SU-DHL-6 (cell line): ENCODE measurements around the gene NSMCE3.

Experiments used
- H2AFZ ChIP-seq: fragments of 200-600 bp; sonication (generic); 2 replicates; pipeline ENCODE4 v1.6.1; 2014; ENCODE audit warnings: low read depth, mild to moderate bottlenecking, moderate library complexity, mixed read lengths, antibody characterized with exemption, low read length; ENCODE audit not compliant: severe bottlenecking
- H3F3A ChIP-seq: fragments of 200-600 bp; shearing (Covaris generic); 2 replicates; pipeline ENCODE4 v1.6.0; 2016; ENCODE audit warnings: antibody characterized with exemption, mild to moderate bottlenecking; ENCODE audit not compliant: insufficient read depth
- H3K27ac ChIP-seq: fragments of 200-600 bp; sonication (generic); 2 replicates; pipeline ENCODE4 v1.5.1; 2016; ENCODE audit warnings: low read depth, mild to moderate bottlenecking, low read length, moderate library complexity, mixed read lengths
- H3K27me3 ChIP-seq: fragments of 200-600 bp; sonication (generic), shearing (Covaris generic); 2 replicates; pipeline ENCODE4 v1.6.0; 2014; ENCODE audit warnings: mild to moderate bottlenecking, low read length
- H3K36me3 ChIP-seq: fragments of 200-600 bp; sonication (generic); 2 replicates; pipeline ENCODE4 v1.6.1; 2014; ENCODE audit warnings: mild to moderate bottlenecking, low read length, mixed read lengths
- H3K4me2 ChIP-seq: fragments of 300-600, 200-600 bp; shearing (Covaris generic), sonication (generic); 2 replicates; pipeline ENCODE4 v1.6.0; 2014; ENCODE audit warnings: low read length, low read depth, mild to moderate bottlenecking; ENCODE audit not compliant: poor library complexity, severe bottlenecking
- H3K4me3 ChIP-seq: fragments of 200-600 bp; sonication (generic); 2 replicates; pipeline ENCODE4 v1.5.1; 2014; ENCODE audit warnings: antibody characterized with exemption, low read length, mild to moderate bottlenecking, mixed read lengths; ENCODE audit not compliant: insufficient read depth, poor library complexity, severe bottlenecking
- H3K79me2 ChIP-seq: fragments of 200-600 bp; sonication (generic); 2 replicates; pipeline ENCODE4 v1.6.1; 2014; ENCODE audit warnings: mild to moderate bottlenecking, low read length, moderate library complexity; ENCODE audit not compliant: insufficient read depth
- H3K9ac ChIP-seq: fragments of 200-600 bp; sonication (generic); 2 replicates; pipeline ENCODE4 v1.7.0; 2014; ENCODE audit warnings: mild to moderate bottlenecking, low read length
- H3K9me2 ChIP-seq: fragments of 200-600 bp; sonication (generic); replicated peaks from 2 replicates; pipeline ENCODE4 v1.6.1; 2014; ENCODE audit warnings: low read length; ENCODE audit not compliant: insufficient read depth
- H3K9me3 ChIP-seq: fragments of 200-600 bp; sonication (generic); 2 replicates; pipeline ENCODE4 v1.6.1; 2014; ENCODE audit warnings: low read length, mixed read lengths; ENCODE audit not compliant: insufficient read depth
- H4K20me1 ChIP-seq: fragments of 200-600 bp; sonication (generic); 2 replicates; pipeline ENCODE4 v1.6.1; 2014; ENCODE audit warnings: low read depth, mild to moderate bottlenecking, antibody characterized with exemption, low read length, moderate library complexity, mixed read lengths
- EZH2phosphoT487 ChIP-seq: fragments of 200-600 bp; sonication (generic), shearing (Covaris generic); conservative IDR thresholded peaks from 2 replicates; pipeline ENCODE4 v1.6.1; 2018; ENCODE audit warnings: mild to moderate bottlenecking, antibody characterized with exemption, low read length, moderate library complexity, mixed read lengths
- TF ChIP-seq, protein P1 (sequence below): fragments of 200-600 bp; sonication (generic); IDR thresholded peaks from one replicate; pipeline ENCODE4 v1.5.1; 2017; ENCODE audit warnings: antibody characterized with exemption, mild to moderate bottlenecking, low read length, moderate library complexity; ENCODE audit not compliant: insufficient read depth, poor library complexity, severe bottlenecking

The NSMCE3 gene

DNA sequence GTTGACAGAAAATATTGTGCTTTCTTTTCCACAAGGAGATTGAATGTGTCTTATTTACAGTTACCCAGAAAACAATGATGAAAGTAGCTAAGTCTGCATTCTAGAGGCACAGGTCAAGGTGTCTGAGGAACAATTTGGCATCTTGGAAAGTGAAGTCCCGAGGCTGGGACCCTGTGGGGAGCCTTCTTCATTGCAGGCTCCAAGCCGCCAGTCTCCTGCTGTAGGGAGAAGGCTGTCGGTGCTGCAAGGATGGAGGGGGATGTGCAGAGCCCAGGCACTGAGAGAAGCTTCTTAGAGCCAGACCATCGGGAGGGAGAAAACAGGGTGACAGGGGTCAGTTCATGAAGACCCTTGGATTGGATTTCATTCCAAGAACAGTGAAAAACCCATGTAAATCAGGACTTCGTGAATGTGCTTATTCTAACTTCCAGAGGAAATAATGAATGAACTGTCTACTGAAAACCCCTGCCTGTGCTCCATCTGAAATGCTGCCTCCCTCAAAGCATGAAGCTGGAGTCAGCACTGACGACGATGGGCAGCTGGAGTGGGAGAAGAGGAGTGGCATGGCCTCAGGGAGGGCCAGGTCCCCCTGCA is 25.2 kb upstream of the NSMCE3 start:
- Histone ChIP-seq H3K27ac (no peak overlapping the region), H3K27me3 (no peaks in the 10 kb centered on the region), H3K79me2 (no peaks in the 10 kb centered on the region), H3K9ac (no peak overlapping the region), H2AFZ (no peak overlapping the region), H3K36me3 (no peaks in the 10 kb centered on the region), H3K9me2 (no peaks in the 10 kb centered on the region), H3K4me2 (no peak overlapping the region), H4K20me1 (no peaks in the 10 kb centered on the region), H3K9me3 (no peaks in the 10 kb centered on the region), H3K4me3 (no peak overlapping the region), H3F3A (no peaks in the 10 kb centered on the region)
- no peak for TF ChIP-seq EZH2phosphoT487
- TF ChIP-seq, protein P1, sequence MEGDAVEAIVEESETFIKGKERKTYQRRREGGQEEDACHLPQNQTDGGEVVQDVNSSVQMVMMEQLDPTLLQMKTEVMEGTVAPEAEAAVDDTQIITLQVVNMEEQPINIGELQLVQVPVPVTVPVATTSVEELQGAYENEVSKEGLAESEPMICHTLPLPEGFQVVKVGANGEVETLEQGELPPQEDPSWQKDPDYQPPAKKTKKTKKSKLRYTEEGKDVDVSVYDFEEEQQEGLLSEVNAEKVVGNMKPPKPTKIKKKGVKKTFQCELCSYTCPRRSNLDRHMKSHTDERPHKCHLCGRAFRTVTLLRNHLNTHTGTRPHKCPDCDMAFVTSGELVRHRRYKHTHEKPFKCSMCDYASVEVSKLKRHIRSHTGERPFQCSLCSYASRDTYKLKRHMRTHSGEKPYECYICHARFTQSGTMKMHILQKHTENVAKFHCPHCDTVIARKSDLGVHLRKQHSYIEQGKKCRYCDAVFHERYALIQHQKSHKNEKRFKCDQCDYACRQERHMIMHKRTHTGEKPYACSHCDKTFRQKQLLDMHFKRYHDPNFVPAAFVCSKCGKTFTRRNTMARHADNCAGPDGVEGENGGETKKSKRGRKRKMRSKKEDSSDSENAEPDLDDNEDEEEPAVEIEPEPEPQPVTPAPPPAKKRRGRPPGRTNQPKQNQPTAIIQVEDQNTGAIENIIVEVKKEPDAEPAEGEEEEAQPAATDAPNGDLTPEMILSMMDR = no peak

DNA sequence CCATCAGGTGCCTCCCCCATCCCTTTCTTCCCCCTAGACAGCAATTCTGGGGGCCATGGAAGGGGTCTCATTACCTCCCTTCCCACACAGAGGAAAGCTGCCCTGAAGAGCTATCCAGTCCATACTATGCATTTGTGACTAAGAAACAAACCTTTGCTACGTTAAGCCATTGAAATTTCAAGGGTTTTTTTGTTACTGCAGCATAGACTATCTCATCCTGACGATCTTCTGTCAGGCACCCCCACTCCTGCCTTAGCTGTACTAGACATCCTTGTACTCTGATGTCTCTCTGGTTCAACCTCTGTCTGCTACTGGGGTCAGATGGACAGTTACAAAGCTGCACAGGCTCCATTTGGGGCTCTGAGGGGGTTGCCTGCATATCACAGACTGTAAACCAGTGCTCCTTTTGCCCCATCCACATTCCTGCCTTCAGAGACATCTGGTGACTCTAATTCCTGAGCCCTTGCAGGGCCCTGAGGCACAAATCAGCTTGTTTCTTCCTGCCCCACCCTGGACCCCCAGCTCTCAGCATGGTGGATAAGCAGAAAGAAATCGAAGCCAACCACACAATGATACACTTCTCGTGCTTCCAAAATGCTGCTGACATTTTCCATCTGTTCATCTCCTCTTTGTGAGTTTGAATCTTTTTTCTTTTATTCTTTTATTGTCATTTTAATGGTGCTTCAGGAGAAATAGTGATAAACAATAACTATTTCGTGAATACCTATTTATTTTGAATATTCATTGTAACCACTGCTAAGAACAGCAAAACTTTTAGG is 21.6 kb upstream of the NSMCE3 start:
- H4K20me1 ChIP-seq = no peaks in the 10 kb centered on the region
- H3K36me3 ChIP-seq = no peaks in the 10 kb centered on the region
- H3F3A ChIP-seq = no peaks in the 10 kb centered on the region
- TF ChIP-seq, protein P1 = no peak
- no peak for TF ChIP-seq EZH2phosphoT487
- no peaks in the 10 kb centered on the region for H3K9me2 ChIP-seq
- H3K27me3 ChIP-seq = no peaks in the 10 kb centered on the region
- H3K79me2 ChIP-seq = no peaks in the 10 kb centered on the region
- no peak overlapping the region for H2AFZ ChIP-seq
- no peak overlapping the region for H3K4me3 ChIP-seq
- H3K4me2 ChIP-seq = no peak overlapping the region
- no peak overlapping the region for H3K9ac ChIP-seq
- no peaks in the 10 kb centered on the region for H3K9me3 ChIP-seq
- no peak overlapping the region for H3K27ac ChIP-seq

DNA sequence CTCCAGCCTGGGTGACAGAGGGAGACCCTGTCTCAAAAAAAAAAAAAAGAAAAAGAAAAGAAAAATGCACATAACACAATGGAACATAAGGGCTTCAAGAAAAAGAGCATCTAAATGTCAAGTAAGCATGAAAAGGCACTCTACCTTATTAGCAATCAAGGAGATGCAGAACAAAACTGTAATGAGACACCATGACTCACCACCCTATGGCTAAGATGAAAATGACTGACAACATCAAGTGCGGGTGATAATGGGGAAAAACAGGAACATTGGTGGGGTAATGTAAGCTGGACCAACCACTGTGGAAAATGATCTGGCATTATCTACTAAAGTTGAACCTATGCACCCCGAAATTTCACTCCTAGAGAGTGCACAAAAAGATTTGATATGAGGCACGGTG is 19.6 kb upstream of the NSMCE3 start:
- Histone ChIP-seq H3F3A (no peaks in the 10 kb centered on the region), H4K20me1 (no peaks in the 10 kb centered on the region), H2AFZ (no peak overlapping the region), H3K9ac (no peak overlapping the region), H3K4me3 (no peak overlapping the region), H3K27me3 (no peaks in the 10 kb centered on the region), H3K4me2 (no peak overlapping the region), H3K79me2 (no peaks in the 10 kb centered on the region), H3K27ac (no peak overlapping the region), H3K9me3 (no peaks in the 10 kb centered on the region), H3K9me2 (no peaks in the 10 kb centered on the region), H3K36me3 (no peaks in the 10 kb centered on the region)
- TF ChIP-seq EZH2phosphoT487 = no peak
- TF ChIP-seq, protein P1 = no peak
